GM21381 (cell line): ENCODE measurements around the gene AIFM1.

Source experiments
- ATAC-seq: cut with Tn5 transposase; IDR thresholded peaks from one replicate; pipeline ENCODE4 v1.9.1; 2021; ENCODE audit warnings: mild to moderate bottlenecking, moderate library complexity; ENCODE audit not compliant: unreplicated experiment

AIFM1 gene

GRCh38 chrX:130165703-130166502, at the start of gene AIFM1:
Gene AIFM1 (minus strand): TSS chrX:130165841. CDS start chrX:130165656, 185 bp downstream.
- ATAC-seq = peak; percentile 91

DNA sequence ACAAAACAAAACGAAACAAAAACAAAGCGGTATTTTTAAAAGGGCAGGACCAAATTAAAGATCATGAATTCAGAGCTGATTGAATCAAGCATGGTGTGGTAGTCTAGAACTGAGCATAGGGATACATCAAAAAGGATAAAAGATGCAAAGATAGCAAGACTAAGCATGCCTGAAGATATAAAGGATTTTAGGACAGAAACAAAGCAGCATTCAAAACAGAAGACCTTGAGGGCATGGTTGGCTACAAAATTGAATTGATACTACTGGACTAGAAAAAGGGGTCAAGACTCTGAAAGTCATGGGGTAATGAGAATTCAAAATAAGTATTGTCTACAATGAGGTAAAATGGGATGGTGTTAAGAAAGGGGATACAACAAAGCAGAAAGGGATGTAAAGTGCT, 47.7 kb upstream of the AIFM1 start:
- ATAC-seq = no peak

- ATAC-seq = no peak
Observed at GRCh38 chrX:130212371-130212770, 46.7 kb upstream of the AIFM1 start.

DNA sequence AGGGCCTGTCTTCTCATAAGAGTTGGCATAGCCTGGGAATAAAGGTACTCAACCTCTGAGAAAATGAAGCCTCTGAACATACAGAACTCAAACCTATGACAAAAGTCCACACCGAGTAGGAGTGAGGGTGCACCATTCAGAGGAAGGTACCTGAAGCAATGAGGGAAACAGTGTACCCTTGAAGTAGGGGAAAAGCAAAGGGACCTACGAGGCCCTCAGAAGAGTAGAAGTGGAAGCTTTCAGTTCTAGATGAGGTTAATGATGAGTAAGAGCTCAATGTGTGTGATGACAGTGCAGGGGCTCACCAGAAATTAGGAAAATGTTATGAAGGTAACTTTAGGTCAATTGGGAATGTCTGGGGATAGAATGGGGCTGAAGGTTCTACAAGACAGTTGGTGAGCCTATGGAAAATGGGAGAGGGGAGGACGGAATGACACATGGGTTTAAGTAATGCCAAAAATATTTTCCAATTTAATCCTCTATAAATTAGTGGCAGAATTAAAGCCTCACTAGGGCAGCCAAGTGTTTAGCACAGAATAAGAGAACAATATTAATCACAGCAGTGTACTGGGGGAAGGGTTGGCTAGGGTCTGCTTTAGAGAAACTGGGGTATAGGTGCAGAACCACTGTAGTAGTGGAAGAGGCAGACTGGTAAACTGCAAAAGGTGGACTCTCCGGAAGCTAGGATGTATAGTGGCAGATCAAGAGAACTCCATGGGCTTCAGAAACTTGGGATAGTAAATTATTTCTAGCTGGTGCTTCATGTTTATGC, 46.0 kb upstream of the AIFM1 start:
- ATAC-seq = no peak

GRCh38 chrX:130204647-130205046, 39.0 kb upstream of the AIFM1 start:
- ATAC-seq = no peak

DNA sequence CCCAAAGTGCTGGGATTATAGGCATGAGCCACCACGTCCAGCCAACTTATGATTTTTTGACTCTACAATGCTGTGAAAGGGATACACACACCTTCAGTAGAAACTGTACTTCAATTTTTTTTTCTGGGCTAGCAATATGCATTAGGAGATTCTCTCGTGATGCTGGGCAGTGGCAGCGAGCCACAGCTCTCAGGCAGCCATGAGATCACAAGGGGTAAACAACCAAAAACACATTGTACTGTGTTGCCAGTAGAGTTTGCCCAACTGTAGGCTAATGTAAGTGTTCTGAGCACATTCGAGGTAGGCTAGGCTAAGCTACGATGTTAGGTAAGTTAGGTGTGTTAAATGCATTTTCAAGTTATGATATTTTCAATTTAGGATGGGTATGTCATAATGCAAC, 31.8 kb upstream of the AIFM1 start:
- ATAC-seq = no peak

- no peak for ATAC-seq
Observed at GRCh38 chrX:130196466-130196865, 30.8 kb upstream of the AIFM1 start.

DNA sequence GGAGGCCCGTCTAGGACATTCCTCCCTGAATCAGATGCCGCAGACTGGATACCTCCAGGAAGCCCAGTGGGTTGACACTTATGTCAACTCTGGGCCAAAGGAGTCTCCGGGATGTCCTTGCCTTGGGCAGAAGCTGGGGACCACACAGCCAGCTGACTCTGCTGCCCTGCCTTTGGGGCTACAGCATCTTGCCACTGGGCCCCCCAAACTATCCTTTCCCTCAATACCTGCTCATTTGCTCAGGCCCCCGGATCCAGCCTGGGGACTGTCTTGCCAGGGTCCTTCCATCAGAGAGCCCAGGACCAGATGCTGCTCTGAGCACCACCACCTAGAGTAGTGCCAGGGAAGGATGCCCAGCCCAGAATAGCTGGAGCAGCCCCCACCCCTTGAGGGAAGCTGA, 25.2 kb upstream of the AIFM1 start:
- ATAC-seq = no peak

DNA sequence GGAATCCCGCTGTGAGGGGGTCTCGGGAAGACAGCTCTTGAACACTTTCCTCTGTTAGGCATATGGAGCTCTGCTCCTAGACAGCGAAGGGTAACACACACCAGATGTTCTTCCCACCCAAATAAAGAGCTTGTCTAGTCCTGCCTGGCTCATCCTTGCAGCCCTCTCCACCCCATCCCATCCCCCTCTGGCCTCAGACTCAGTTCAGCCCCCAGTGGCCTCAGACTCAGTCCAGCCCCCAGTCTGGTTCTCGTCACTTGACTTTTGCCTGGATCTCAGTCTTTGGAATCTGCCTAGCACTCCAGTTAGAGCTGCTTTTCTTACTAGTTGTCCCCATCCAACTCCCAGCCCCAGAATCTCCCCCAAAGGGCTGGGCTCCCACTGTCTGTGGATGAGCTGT, 21.0 kb upstream of the AIFM1 start:
- ATAC-seq = no peak

- no peak for ATAC-seq
Observed at GRCh38 chrX:130184857-130185256, 19.2 kb upstream of the AIFM1 start.

- no peak for ATAC-seq
Observed at GRCh38 chrX:130184168-130184567, 18.5 kb upstream of the AIFM1 start.

DNA sequence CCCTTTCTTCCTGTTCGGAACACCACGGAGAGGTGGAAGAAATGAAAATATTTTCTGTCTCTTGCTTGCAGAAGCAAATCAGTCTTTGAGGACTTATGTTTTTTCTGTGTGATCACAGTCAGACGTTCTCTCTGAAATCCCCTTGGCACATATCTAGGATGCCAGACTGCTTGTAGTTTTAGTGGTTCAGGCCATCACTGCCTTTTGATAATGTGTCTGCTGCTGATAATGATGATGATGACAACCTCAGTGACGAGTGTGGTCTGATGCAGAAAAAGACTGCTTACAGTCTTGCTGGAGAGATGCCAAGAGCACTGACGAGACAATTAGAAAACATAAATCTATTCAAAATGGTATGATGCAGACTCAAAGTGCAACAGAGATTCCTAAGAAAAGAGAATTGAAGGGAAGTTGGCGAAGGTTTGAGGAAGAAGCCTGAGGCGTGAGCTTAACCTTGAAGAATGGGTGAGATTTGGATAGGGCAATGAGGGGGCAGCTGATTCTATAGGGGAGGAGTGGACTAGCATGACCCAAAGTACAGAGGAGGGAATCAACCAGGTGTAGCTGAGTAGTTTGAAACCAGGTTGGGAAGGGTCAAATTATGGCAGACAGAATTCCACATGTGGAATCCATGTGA, 14.1 kb upstream of the AIFM1 start:
- no peak for ATAC-seq

DNA sequence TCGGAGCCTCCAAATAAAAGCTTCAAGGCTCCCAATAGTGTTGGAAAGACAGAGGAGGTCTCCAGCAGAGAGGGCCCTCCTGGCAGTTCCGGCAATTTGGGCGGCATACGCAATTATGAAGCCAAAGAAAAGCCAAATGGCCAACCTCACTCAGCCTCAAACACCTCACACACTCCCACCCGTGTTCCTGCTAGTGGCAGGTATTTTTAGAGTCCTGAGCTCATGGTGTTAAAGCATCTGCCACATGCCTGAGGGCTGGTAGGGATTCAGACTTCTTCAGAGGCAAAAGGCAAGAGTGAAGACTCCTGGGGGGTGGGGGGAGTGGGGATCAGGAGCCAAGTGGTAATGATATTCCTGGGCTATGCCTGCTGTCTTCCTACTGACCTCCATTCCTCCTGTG, 13.5 kb upstream of the AIFM1 start:
- ATAC-seq = no peak

DNA sequence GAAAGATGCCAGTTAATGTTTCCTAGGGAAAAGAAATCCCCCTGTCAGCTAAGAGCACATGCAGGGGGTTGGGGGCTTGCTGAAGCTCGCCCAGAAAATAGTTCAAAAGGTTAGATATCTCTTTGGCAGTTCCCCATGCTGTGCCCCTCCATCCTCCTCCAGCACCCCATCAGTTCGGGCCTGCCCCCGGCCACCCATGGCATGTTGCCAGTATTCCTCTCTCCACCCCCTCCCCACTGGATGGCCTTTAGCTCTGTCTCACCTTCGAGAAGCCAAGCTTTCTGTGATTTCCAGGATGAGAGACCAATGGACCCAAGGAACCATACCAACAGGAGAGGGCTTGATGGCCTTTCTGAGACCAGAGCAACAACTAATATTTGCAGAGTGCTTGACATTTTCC, 11.3 kb upstream of the AIFM1 start:
- ATAC-seq = no peak

DNA sequence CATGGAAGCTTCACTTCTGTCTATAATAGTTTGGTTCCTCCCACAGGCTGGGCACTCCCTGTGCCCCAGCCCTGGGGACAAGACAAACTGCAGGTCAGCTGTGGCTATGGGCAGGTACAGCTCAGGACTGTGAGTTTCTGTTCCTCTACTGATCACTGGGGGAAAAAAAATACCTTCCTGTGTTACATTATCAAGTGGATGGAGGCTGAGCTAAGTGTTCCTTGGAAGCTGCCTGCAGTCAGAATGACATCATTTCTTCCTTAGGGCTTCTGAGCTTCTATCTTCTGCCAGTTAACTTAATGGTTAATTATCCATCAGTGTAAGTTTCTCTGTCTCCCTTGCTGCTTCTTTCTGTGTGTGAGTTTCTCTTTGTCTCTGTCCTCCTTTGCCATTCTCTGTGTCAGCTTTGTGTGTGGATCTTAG, 10.7 kb upstream of the AIFM1 start:
- ATAC-seq = peak; percentile 68

- no peak for ATAC-seq
Observed at GRCh38 chrX:130174937-130175336, 9.3 kb upstream of the AIFM1 start.

DNA sequence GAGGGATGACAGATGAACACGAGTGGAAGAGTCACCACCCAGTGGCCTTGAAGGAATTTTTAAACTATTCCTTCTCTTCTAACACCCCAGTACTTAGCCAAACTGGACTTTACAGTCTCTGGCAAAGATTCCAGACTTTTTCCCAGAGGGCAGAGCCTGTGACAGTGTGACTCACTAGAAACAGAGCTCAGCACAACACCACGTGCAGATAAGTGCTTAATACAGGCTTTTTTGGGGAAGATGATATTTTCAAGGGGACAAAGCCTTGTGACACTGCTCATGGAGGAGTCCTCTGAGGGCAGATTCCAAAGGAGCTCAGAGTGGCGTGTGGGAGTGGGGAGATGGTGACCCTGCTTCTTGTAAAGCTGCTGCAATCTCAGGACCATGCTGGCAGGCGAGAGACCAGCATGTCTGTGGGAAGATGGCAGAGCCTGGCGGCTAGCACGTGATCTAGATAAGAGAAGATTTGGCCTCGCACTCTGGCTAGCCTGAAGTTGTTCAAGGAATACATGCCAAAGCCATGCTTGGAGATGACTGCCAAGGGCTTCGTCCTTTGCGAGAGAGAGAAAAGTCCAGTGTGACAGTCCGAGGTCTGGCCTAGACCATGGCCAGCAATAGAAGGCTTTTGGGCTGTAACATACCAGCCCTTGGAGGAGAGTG, 8.5 kb upstream of the AIFM1 start:
- ATAC-seq = no peak

GRCh38 chrX:130173190-130173895, 7.7 kb upstream of the AIFM1 start:
- ATAC-seq = peak; percentile 39

DNA sequence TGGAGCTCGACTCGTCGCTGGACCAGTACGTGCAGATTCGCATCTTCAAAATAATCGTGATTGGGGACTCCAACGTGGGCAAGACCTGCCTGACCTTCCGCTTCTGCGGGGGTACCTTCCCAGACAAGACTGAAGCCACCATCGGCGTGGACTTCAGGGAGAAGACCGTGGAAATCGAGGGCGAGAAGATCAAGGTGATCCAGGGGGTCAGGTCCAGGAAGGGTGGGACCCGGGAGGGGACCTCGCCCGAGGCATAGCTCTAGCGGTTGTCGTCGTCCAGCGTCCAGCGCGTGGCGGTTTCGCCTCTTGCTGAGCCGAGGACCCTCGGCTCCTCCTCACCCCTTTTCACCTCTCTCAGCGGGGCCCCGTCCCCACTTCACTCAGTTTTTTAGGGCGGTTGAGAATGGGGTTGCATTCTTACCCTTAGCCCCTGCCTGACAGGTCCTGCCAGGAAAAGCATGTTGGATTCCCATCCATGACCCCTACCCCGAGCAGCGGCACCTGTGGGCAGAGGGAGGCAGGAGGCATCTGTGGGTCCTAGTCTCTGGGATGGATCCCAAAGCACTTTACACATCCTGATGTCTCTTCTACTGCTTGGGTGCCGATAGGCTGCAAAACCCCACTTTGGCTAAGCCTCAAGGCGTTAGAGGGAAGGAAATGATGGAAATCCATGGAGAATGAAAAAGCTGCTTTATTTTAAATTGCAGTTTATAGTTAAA, 6.6 kb upstream of the AIFM1 start:
- no peak for ATAC-seq
